Spleen (tissue), 11 donors: ENCODE measurements around the gene KIAA1217. TPM values are rescaled to one million over a fixed set of nuclear protein-coding genes. Genes with fewer than 3 reads are reported as not detected.

Experiments
- DNase-seq: peaks from one replicate; pipeline ENCODE4 v3.0.0-alpha.2; 2020
- H3K27ac ChIP-seq, 8 donors: fragments of 200-600 bp; sonication (generic) in 7 of 8; 1 replicate in 4 of 8; 2 replicates in 4 of 8; pipeline versions ENCODE4 v1.5.0 to v1.8.0; 2016 to 2021; ENCODE audit warnings: inconsistent platforms in 4 of 8, mild to moderate bottlenecking in 4 of 8, moderate library complexity in 1 of 8
- H3K27me3 ChIP-seq, 7 donors: fragments of 200-600 bp; sonication (generic) in 6 of 7; replicated peaks in 1 of 7; 1 replicate in 4 of 7; 2 replicates in 3 of 7; pipeline versions ENCODE4 v1.5.0 to v1.8.0; 2016 to 2021; ENCODE audit warnings: inconsistent platforms in 3 of 7, mild to moderate bottlenecking in 1 of 7
- H3K36me3 ChIP-seq, 6 donors: fragments of 200-600 bp; sonication (generic) in 5 of 6; 1 replicate in 4 of 6; 2 replicates in 2 of 6; pipeline versions ENCODE4 v1.5.0 to v1.8.0; 2016 to 2021; ENCODE audit warnings: inconsistent platforms in 2 of 6
- H3K4me1 ChIP-seq, 6 donors: fragments of 200-600 bp; sonication (generic) in 5 of 6; 1 replicate in 3 of 6; 2 replicates in 3 of 6; pipeline versions ENCODE4 v1.5.0 to v1.8.0; 2016 to 2021; ENCODE audit warnings: inconsistent platforms in 3 of 6
- H3K4me3 ChIP-seq, 8 donors: fragments of 200-600 bp; sonication (generic) in 7 of 8; 1 replicate in 4 of 8; 2 replicates in 4 of 8; pipeline versions ENCODE4 v1.5.0 to v1.8.0; 2016 to 2021; ENCODE audit warnings: inconsistent platforms in 4 of 8, mild to moderate bottlenecking in 4 of 8, moderate library complexity in 2 of 8
- H3K9me3 ChIP-seq, 8 donors: fragments of 200-600 bp; sonication (generic) in 7 of 8; 1 replicate in 4 of 8; 2 replicates in 4 of 8; pipeline versions ENCODE4 v1.5.0 to v1.8.0; 2016 to 2021; ENCODE audit warnings: inconsistent platforms in 4 of 8
- POLR2A ChIP-seq, 3 donors: fragments of 450-650 bp; IDR thresholded peaks; one replicate each; pipeline ENCODE4 v1.5.1; 2017; ENCODE audit warnings: antibody characterized with exemption in 3 of 3, mild to moderate bottlenecking in 1 of 3
- POLR2AphosphoS5 ChIP-seq, 3 donors: sonication (generic); formaldehyde crosslinking; IDR thresholded peaks; one replicate each; pipeline ENCODE4 v1.5.1; 2017; ENCODE audit warnings: antibody characterized with exemption in 3 of 3
- WGBS, 5 donors: extraction: QIAGEN DNeasy Blood & Tissue Kit in 3 of 5; methylation state at CpG; one replicate each; pipeline versions ENCODE4 v1.1.5 to v1.1.7; 2013 to 2018; 5-methylcytosine and 5-hydroxymethylcytosine counted together
- intact Hi-C: fragments of 100-400 bp; cut with DNase I; formaldehyde crosslinking; loops from one replicate; pipeline ENCODE4 v1.15.0; 2023; ENCODE audit warnings: low total_unique reads
- polyA plus RNA-seq, 3 donors: library from polyadenylated mRNA; stranded (reverse); fragments of 200-250 nt; gene quantifications; one replicate each; pipeline ENCODE4 v1.2.1, GENCODE V29; 2013
- total RNA-seq, 7 donors: library from RNA; depleted of rRNA in 3 of 7; stranded (reverse); fragments of >200 nt in 3 of 7; fragmentation: NEBNext Ultra II Directional in 4 of 7; extraction: Animal tissue kit (Norgen Biotek cat#: 25700) in 4 of 7; gene quantifications; one replicate each; pipeline versions ENCODE4 v1.1.0 to v1.2.1, GENCODE V29; 2016 to 2021
- TF ChIP-seq, protein P1 (sequence below), 11 experiments: fragments of 200-600 bp in 7 of 11; fragments of 450-650 bp in 4 of 11; sonication (generic) in 4 of 11; IDR thresholded peaks in 8 of 11; conservative IDR thresholded peaks in 3 of 11; 1 replicate in 7 of 11; 2 replicates in 4 of 11; pipeline versions ENCODE4 v1.4.0 to v1.8.0; 2016 to 2021; ENCODE audit warnings: antibody characterized with exemption in 11 of 11, inconsistent platforms in 4 of 11, mild to moderate bottlenecking in 1 of 11
- donor health status: healthy with polysubstance abuse.
- donor health status: DM: no; HTN: no; CAD: no; lungs with moderate emphysema.
- donor health status: DM: no; HTN: no; CAD: no.
- donor health status: Bipolar disorder and iron deficiency.
- donor health status: healthy.
- donor health status: DM: no; HTN: no; CAD: no.
- donor health status: DM: yes; HTN: yes; CAD: no.

KIAA1217 gene
- total and polyA plus RNA-seq, 10 donors: 2.2 to 40.7 (median 21.4) TPM

GRCh38 chr10:24418532-24418931 lies 209.6 kb downstream of the KIAA1217 start:
- Histone ChIP-seq H3K27me3 (no peaks in the 10 kb centered on the region), H3K4me1 (peaks cover 0 to 7% (median 2%) of the 10 kb centered on the region in 6 donors), H3K36me3 (no peaks in the 10 kb centered on the region), H3K27ac (no peak overlapping the region), H3K9me3 (peaks cover 0 to 8% (median under 1%) of the 10 kb centered on the region in 8 donors), H3K4me3 (no peak overlapping the region)
- DNase-seq: no peak
- intact Hi-C loops: no loop called here
- WGBS, 5 donors: 91 to 93% (median 92%) methylated on average over 4 of the region's 4 CpGs
- no peak for TF ChIP-seq POLR2A (IDR thresholded peaks at IDR 0.05)
- TF ChIP-seq POLR2AphosphoS5 (IDR thresholded peaks at IDR 0.05): no peak
- TF ChIP-seq, protein P1, sequence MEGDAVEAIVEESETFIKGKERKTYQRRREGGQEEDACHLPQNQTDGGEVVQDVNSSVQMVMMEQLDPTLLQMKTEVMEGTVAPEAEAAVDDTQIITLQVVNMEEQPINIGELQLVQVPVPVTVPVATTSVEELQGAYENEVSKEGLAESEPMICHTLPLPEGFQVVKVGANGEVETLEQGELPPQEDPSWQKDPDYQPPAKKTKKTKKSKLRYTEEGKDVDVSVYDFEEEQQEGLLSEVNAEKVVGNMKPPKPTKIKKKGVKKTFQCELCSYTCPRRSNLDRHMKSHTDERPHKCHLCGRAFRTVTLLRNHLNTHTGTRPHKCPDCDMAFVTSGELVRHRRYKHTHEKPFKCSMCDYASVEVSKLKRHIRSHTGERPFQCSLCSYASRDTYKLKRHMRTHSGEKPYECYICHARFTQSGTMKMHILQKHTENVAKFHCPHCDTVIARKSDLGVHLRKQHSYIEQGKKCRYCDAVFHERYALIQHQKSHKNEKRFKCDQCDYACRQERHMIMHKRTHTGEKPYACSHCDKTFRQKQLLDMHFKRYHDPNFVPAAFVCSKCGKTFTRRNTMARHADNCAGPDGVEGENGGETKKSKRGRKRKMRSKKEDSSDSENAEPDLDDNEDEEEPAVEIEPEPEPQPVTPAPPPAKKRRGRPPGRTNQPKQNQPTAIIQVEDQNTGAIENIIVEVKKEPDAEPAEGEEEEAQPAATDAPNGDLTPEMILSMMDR (IDR thresholded peaks at IDR 0.05 in 8 of 11, conservative IDR thresholded peaks at IDR 0.05 in 3 of 11): no peak

GRCh38 chr10:24419066-24419465 lies 210.1 kb downstream of the KIAA1217 start:
- no peak for TF ChIP-seq POLR2A (IDR thresholded peaks at IDR 0.05)
- TF ChIP-seq, protein P1 (IDR thresholded peaks at IDR 0.05 in 8 of 11, conservative IDR thresholded peaks at IDR 0.05 in 3 of 11): no peak
- TF ChIP-seq POLR2AphosphoS5 (IDR thresholded peaks at IDR 0.05): no peak
- Histone ChIP-seq H3K4me3 (no peak overlapping the region), H3K36me3 (no peaks in the 10 kb centered on the region), H3K4me1 (peaks cover 0 to 7% (median 2%) of the 10 kb centered on the region in 6 donors), H3K9me3 (peaks cover 0 to 3% (median 0%) of the 10 kb centered on the region in 8 donors), H3K27me3 (no peaks in the 10 kb centered on the region), H3K27ac (no peak overlapping the region)
- no peak for DNase-seq
- WGBS, 5 donors: 79 to 88% (median 84%) methylated on average over 3 of the region's 3 CpGs
- intact Hi-C loops: no loop called here

DNA sequence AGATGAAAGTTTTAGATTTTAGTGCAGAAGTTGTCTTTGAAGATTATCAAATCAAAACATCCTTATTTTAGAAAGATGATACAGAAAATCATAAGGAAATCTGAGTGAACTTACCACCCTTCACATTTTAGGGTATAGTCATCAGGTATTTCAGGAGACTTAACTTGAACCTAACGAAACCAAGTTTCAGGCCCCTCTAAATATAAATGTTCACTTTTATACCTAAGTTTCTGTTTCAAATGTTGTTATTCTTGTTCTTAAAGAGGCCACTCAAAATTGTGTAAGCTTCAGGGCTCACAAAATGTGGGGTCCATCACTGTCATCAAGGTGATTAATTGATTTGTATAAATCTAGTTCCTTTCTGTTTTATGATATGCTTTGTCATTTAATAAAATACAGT lies 216.2 kb downstream of the KIAA1217 start:
- WGBS, 5 donors: 67 to 89% (median 83%) methylated on average over 1 of the region's 1 CpG
- H3K27ac ChIP-seq: no peak overlapping the region
- intact Hi-C loops: no loop called here

DNA sequence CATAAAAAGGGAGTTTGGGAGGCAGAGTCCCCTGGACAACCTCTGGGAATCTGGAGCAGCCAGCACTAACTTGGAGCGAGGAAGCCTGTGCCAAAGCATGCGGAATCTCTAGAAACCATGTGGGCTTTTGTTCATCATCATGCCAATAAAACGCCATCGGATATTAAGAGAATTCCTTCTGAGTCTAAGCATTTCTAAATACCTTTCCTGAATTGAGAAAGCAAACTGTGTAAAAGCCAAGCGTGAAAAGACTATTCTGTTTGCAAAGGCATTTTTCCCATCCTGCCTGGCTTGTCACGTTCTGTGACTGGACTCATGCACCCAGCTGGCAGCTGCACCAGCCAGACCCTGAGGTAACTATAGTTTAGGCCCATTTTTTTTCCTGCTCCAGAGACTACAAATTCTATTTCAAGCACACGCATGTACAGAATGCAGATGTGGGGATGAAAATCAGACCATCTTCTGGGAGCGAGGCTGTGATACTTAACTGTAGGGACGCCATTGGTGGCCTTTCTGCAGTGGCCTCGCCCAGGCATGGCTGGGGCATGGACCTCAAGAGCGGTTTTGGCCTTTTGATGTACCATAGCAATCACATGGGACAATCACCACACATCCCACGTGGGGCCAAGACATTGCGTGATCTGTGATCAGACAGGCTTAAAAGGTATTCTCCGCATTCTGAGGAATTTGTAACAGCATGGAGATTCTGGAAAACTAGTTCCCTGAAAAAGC lies 218.9 kb downstream of the KIAA1217 start:
- no peak for TF ChIP-seq POLR2A (IDR thresholded peaks at IDR 0.05)
- TF ChIP-seq, protein P1 (IDR thresholded peaks at IDR 0.05 in 8 of 11, conservative IDR thresholded peaks at IDR 0.05 in 3 of 11): no peak
- TF ChIP-seq POLR2AphosphoS5 (IDR thresholded peaks at IDR 0.05): no peak
- intact Hi-C loops: no loop called here
- Histone ChIP-seq H3K36me3 (no peaks in the 10 kb centered on the region), H3K9me3 (no peaks in the 10 kb centered on the region), H3K27me3 (no peaks in the 10 kb centered on the region), H3K27ac (no peak overlapping the region), H3K4me3 (no peak overlapping the region), H3K4me1 (no peaks in the 10 kb centered on the region)
- no peak for DNase-seq
- WGBS, 5 donors: 85 to 92% (median 90%) methylated on average over 14 of the region's 14 CpGs

More for the DNA sequence above, 216.2 kb downstream of the KIAA1217 start:
- no peak for DNase-seq
- Histone ChIP-seq H3K27me3 (no peaks in the 10 kb centered on the region), H3K4me1 (no peaks in the 10 kb centered on the region), H3K9me3 (no peaks in the 10 kb centered on the region), H3K4me3 (no peak overlapping the region), H3K36me3 (no peaks in the 10 kb centered on the region)
- no peak for TF ChIP-seq POLR2A (IDR thresholded peaks at IDR 0.05)
- no peak for TF ChIP-seq POLR2AphosphoS5 (IDR thresholded peaks at IDR 0.05)
- TF ChIP-seq, protein P1 (IDR thresholded peaks at IDR 0.05 in 8 of 11, conservative IDR thresholded peaks at IDR 0.05 in 3 of 11): no peak
